Cardiac fibroblast (primary cell): ENCODE measurements around the gene AFF1.

Experiments
- DNase-seq, 2 donors: peaks; one replicate each; pipeline versions ENCODE4 v3.0.0 to v3.0.0-alpha.2; 2010; ENCODE audit warnings: low read depth in 2 of 2
- H3K4me3 ChIP-seq, 2 donors: replicated peaks in 1 of 2; 1 replicate in 1 of 2; 2 replicates in 1 of 2; pipeline ENCODE4 v1.5.1; 2011; ENCODE audit warnings: low read depth in 2 of 2, low read length in 2 of 2, mild to moderate bottlenecking in 2 of 2, moderate library complexity in 1 of 2
- CTCF ChIP-seq: IDR thresholded peaks from one replicate; pipeline ENCODE4 v1.5.1; 2011; ENCODE audit warnings: low read depth, mild to moderate bottlenecking, low read length, inconsistent platforms

AFF1 gene

DNA sequence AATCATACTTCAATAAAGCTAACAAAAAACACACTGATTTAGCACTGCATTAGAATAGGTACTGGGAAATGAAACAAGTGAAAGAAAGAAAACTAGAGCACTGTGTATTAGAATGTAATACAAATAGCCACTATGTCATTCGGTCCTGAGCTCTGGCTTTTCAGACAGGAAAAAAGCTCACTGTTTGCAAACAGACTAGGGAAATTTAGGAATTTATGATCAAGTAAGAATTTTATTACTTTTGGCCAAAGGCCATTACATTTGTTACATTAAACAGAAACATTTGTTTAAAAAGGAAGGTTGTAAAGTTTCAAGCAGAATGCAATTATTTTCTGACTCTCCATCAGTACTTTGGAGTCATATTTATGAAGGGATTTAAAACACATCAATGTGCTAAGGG is 216.9 kb downstream of the AFF1 start:
- no peak for TF ChIP-seq CTCF
- no peak for DNase-seq
- no peak overlapping the region for H3K4me3 ChIP-seq

DNA sequence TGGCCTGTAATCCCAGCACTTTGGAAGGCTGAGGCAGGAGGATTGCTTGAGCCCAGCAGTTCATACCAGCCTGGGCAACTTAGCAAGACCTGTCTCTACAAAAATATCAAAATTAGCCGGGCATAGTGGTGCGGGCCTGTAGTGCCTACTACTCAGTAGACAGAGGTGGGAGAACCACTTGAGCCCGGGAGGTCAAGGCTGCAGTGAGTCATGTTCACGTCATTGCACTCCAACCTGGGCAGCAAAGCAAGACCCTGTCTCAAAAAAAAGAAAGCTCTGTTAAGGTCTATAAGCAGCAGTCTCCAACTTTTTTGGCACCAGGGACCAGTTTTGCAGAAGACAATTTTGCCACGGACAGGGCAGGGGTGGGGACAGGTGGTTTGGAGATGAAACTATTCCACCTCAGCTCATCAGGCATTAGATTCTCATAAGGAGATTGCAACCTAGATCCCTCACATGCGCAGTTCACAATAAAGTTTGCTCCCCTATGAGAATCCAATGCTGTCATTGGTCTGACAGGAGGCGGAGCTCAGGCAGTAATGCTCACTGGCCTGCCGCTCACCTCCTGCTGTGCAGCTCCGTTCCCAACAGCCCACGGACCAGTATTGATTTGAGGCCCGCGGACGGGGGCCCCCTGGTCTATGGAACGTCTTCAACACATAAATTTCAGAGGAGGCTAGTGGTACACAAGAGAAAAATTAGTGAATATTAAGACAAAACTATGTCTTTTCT is 217.7 kb downstream of the AFF1 start:
- no peak for TF ChIP-seq CTCF
- no peak for DNase-seq
- H3K4me3 ChIP-seq: no peak overlapping the region

DNA sequence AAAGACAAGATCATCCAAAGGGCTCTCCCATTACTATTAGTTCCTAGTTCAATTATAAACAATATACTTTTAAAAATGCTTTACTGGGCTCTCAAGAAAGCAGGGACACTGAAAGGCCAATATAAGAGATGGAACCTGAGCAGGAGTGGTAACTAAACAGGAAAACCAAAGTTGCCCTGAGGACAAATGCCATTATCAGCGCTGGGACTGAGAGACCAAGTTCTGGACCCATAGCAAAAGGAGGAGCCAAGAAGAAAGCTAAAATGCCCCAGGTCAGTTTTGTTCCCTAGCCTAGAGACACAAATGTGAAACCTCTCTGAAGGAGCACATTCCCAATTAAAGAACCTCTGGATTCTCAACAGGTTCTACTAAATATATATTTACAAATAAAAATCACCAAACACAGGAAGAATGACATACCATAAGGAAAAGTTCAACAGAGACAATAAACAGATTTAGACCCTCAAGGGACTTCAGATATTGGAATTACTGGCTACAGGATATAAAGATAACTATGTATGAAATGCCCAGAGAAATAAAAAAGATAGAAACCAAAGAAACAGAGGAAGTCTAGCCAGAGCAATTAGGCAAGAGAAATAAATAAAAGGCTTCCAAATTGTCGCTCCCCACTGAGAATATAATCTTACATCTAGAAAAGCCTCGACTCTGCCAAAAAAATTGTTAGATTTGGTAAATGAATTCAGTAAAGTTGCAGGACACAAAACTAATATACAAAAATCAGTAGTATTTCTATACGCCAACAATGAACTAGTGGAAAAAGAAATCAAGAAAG is 218.5 kb downstream of the AFF1 start:
- no peak for DNase-seq
- no peak overlapping the region for H3K4me3 ChIP-seq
- no peak for TF ChIP-seq CTCF

GRCh38 chr4:87165892-87166291 is 231.1 kb downstream of the AFF1 start:
- H3K4me3 ChIP-seq: no peak overlapping the region
- DNase-seq: no peak
- no peak for TF ChIP-seq CTCF

DNA sequence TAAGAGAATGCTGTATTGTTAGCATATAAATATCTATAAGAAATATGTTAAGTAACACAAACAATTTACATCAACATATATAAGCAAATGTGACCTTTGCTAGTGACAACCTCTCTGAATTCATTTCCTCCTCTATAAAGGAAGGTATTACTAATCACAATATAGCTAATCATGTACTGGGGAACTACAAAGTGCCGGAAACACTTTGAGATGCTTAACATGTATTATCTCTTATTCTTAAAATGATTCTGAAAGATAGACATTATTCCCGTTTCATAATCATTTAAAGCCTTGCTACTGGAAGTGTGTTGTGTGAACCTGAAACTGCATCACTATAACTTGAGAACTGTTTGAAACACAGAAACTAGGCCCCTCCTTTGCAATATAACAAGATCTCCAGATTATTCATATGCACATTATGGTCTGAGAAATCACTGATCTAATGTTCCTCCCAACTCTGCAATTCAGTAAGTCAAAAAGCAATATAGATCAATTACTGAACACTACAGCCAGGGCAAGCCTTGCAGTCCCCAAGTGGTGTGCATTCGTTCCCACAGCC is 231.6 kb downstream of the AFF1 start:
- DNase-seq: no peak
- TF ChIP-seq CTCF: no peak
- H3K4me3 ChIP-seq: no peak overlapping the region

DNA sequence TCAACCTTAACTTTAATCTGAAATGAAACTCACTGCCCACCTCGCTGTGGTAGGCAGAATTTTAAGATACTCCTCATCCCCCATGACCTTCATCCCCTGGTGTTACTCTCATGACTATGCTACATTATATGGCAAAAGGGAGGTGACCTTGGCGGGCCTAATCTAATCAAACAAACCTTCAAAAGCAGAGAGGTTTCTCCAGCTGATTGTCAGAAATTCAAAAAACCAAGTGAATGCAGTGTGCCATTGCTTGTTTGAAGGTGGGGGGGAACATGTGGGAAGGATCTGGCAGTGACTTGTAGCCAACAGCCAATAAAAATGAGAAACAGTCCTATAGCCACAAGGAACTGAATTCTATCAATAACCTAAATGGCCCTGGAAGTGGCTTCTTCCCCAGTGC is 237.1 kb downstream of the AFF1 start:
- TF ChIP-seq CTCF: no peak
- no peak for DNase-seq
- H3K4me3 ChIP-seq: no peak overlapping the region
